Progenitor cell of endocrine pancreas (in vitro differentiated cells): Measurements from ENCODE around the gene NTSR1. TPM values are rescaled to one million over a fixed set of nuclear protein-coding genes. Genes with fewer than 3 reads are reported as not detected.

ENCODE experiments used
- DNase-seq: peaks from one replicate; pipeline ENCODE4 v3.0.0; 2021; ENCODE audit warnings: low spot score; ENCODE audit not compliant: unreplicated experiment
- H3K27ac Mint-ChIP-seq: 2 replicates; pipeline ENCODE4 v1.8.0; 2021; ENCODE audit warnings: mild to moderate bottlenecking, moderate library complexity, mixed read lengths
- H3K27me3 Mint-ChIP-seq: 2 replicates; pipeline ENCODE4 v1.8.0; 2021; ENCODE audit warnings: mixed read lengths
- H3K36me3 Mint-ChIP-seq: 2 replicates; pipeline ENCODE4 v1.8.0; 2022; ENCODE audit warnings: mixed read lengths; ENCODE audit not compliant: insufficient read depth
- H3K4me1 Mint-ChIP-seq: 2 replicates; pipeline ENCODE4 v1.8.0; 2021; ENCODE audit warnings: low read depth, mixed read lengths
- H3K4me3 Mint-ChIP-seq: 2 replicates; pipeline ENCODE4 v1.8.0; 2021; ENCODE audit warnings: low read depth, mild to moderate bottlenecking, moderate library complexity, mixed read lengths
- H3K9me3 Mint-ChIP-seq: 2 replicates; pipeline ENCODE4 v1.8.0; 2021; ENCODE audit warnings: low read depth, mixed read lengths
- CTCF ChIP-seq: fragments of 200-600 bp; sonication (generic); IDR thresholded peaks from one replicate; pipeline ENCODE4 v1.5.0; 2021; ENCODE audit warnings: antibody characterized with exemption, mild to moderate bottlenecking; ENCODE audit not compliant: unreplicated experiment
- total RNA-seq: library from RNA; stranded (reverse); gene quantifications from 2 replicates; pipeline ENCODE4 v1.2.1, GENCODE V29; 2021

Gene NTSR1
- total RNA-seq, 1 donor from 2014 or later, result not detected

- Mint-ChIP-seq H3K27ac (peak overlapping the region; percentile 35), H3K4me1 (peaks cover 14% of the 10 kb centered on the region), H3K36me3 (no peaks in the 10 kb centered on the region), H3K27me3 (peaks cover 8% of the 10 kb centered on the region), H3K9me3 (no peaks in the 10 kb centered on the region), H3K4me3 (no peak overlapping the region)
- no peak for DNase-seq
- TF ChIP-seq CTCF, result no peak
Measured at GRCh38 chr20:62766716-62767115, 58.1 kb downstream of the NTSR1 start.

GRCh38 chr20:62768234-62768546, 59.6 kb downstream of the NTSR1 start:
- Mint-ChIP-seq H3K4me3 (no peak overlapping the region), H3K36me3 (no peaks in the 10 kb centered on the region), H3K9me3 (no peaks in the 10 kb centered on the region), H3K27me3 (peaks cover 19% of the 10 kb centered on the region), H3K27ac (no peak overlapping the region), H3K4me1 (peaks cover 14% of the 10 kb centered on the region)
- no peak for TF ChIP-seq CTCF
- DNase-seq, result no peak

GRCh38 chr20:62768551-62769287, 60.1 kb downstream of the NTSR1 start:
- peaks cover 24% of the 10 kb centered on the region for H3K27me3 Mint-ChIP-seq
- peaks cover 14% of the 10 kb centered on the region for H3K4me1 Mint-ChIP-seq
- no peak for DNase-seq
- H3K27ac Mint-ChIP-seq, result peak overlapping the region; percentile 62
- no peak for TF ChIP-seq CTCF
- H3K4me3 Mint-ChIP-seq, result no peak overlapping the region
- H3K9me3 Mint-ChIP-seq, result no peaks in the 10 kb centered on the region
- H3K36me3 Mint-ChIP-seq, result no peaks in the 10 kb centered on the region

- Mint-ChIP-seq H3K4me1 (peaks cover 14% of the 10 kb centered on the region), H3K4me3 (no peak overlapping the region), H3K36me3 (no peaks in the 10 kb centered on the region), H3K9me3 (no peaks in the 10 kb centered on the region), H3K27me3 (peaks cover 28% of the 10 kb centered on the region), H3K27ac (peak overlapping the region; percentile 62)
- DNase-seq, result no peak
- TF ChIP-seq CTCF, result no peak
Measured at GRCh38 chr20:62769346-62770071, 60.9 kb downstream of the NTSR1 start.

GRCh38 chr20:62770111-62770910, 61.7 kb downstream of the NTSR1 start:
- Mint-ChIP-seq H3K4me3 (no peak overlapping the region), H3K4me1 (peaks cover 14% of the 10 kb centered on the region), H3K27ac (no peak overlapping the region), H3K27me3 (peaks cover 27% of the 10 kb centered on the region), H3K9me3 (no peaks in the 10 kb centered on the region), H3K36me3 (no peaks in the 10 kb centered on the region)
- no peak for TF ChIP-seq CTCF
- DNase-seq, result no peak
